HG03135 (cell line): Measurements from ENCODE around the gene RNF175.
A peak's percentile ranks its signal among the peaks of the same experiment; 100 is the strongest.
"Not testable (repeated sequence)": the region's sequence is repeated elsewhere in the genome, so short reads cannot be mapped to it uniquely, and the experiment has no call there.

Experiments used
- ATAC-seq: cut with Tn5 transposase; IDR thresholded peaks from one replicate; pipeline ENCODE4 v1.9.1; 2021; ENCODE audit warnings: mild to moderate bottlenecking, moderate library complexity; ENCODE audit not compliant: unreplicated experiment

Gene RNF175

GRCh38 chr4:153684971-153685371 lies 74.9 kb downstream of the RNF175 start:
- ATAC-seq: no peak

GRCh38 chr4:153684182-153684970 lies 75.4 kb downstream of the RNF175 start, which contains the start of gene TLR2:
TLR2 (plus strand) TSS chr4:153684280; CDS start chr4:153702908, 18,628 bp downstream.
- peak; percentile 91 for ATAC-seq

GRCh38 chr4:153683763-153684181 lies 76.1 kb downstream of the RNF175 start:
- no peak for ATAC-seq

- no peak for ATAC-seq
These were observed 80.3 kb downstream of the RNF175 start for GRCh38 chr4:153679486-153679885.

GRCh38 chr4:153676984-153677383 lies 82.8 kb downstream of the RNF175 start:
- no peak for ATAC-seq

GRCh38 chr4:153676486-153676885 lies 83.3 kb downstream of the RNF175 start:
- ATAC-seq: no peak

- ATAC-seq: no peak
These were observed 90.0 kb downstream of the RNF175 start for GRCh38 chr4:153669838-153670237.

GRCh38 chr4:153668647-153669046 lies 91.2 kb downstream of the RNF175 start:
- ATAC-seq: no peak

GRCh38 chr4:153666505-153666904 lies 93.3 kb downstream of the RNF175 start:
- not testable (repeated sequence) for ATAC-seq

- ATAC-seq: no peak
These were observed 96.2 kb downstream of the RNF175 start for GRCh38 chr4:153663667-153664066.

GRCh38 chr4:153661908-153662307 lies 97.9 kb downstream of the RNF175 start:
- no peak for ATAC-seq

GRCh38 chr4:153661215-153661822 lies 98.5 kb downstream of the RNF175 start:
- ATAC-seq: no peak
